Measurements from ENCODE around the gene ZNF804B.

ZNF804B gene

GRCh38 chr7:89265631-89266030 lies 506.1 kb downstream of the ZNF804B start:
- DNase-seq (ENCODE audit: low read depth) = no peak

- no peak for DNase-seq (ENCODE audit: low read depth)
Observed at GRCh38 chr7:89283302-89283701, 523.8 kb downstream of the ZNF804B start.

GRCh38 chr7:89308535-89308934 lies 549.0 kb downstream of the ZNF804B start:
- no peak for DNase-seq (ENCODE audit: low read depth)

- no peak for DNase-seq (ENCODE audit: low read depth)
Observed at GRCh38 chr7:89311886-89312285, 552.4 kb downstream of the ZNF804B start.

GRCh38 chr7:89312551-89312950 lies 553.1 kb downstream of the ZNF804B start:
- no peak for DNase-seq (ENCODE audit: low read depth)

- no peak for DNase-seq (ENCODE audit: low read depth)
Observed at GRCh38 chr7:89316584-89317251, 557.2 kb downstream of the ZNF804B start.

GRCh38 chr7:89332026-89332425 lies 572.5 kb downstream of the ZNF804B start:
- no peak for DNase-seq (ENCODE audit: low read depth)

GRCh38 chr7:89334797-89335196 lies 575.3 kb downstream of the ZNF804B start:
- no peak for DNase-seq (ENCODE audit: low read depth)

- no peak for DNase-seq (ENCODE audit: low read depth)
Observed at GRCh38 chr7:89335490-89335889, 576.0 kb downstream of the ZNF804B start.

GRCh38 chr7:89336121-89336520 lies 576.6 kb downstream of the ZNF804B start:
- no peak for DNase-seq (ENCODE audit: low read depth)

- DNase-seq (ENCODE audit: low read depth) = no peak
Observed at GRCh38 chr7:89339748-89340147, 580.2 kb downstream of the ZNF804B start.

- no peak for DNase-seq (ENCODE audit: low read depth)
Observed at GRCh38 chr7:89357121-89357520, 597.6 kb downstream of the ZNF804B start.

GRCh38 chr7:89377219-89377618 lies 617.7 kb downstream of the ZNF804B start:
- no peak for DNase-seq (ENCODE audit: low read depth)

GRCh38 chr7:89385411-89385810 lies 625.9 kb downstream of the ZNF804B start:
- no peak for DNase-seq (ENCODE audit: low read depth)

All from EH (cell line).